ENCODE data around the gene ISM2. TPM values are rescaled to one million over a fixed set of nuclear protein-coding genes. Genes with fewer than 3 reads are reported as not detected.

ISM2 gene
- total RNA-seq, 1 donor from 2014 or later, result not detected

- Mint-ChIP-seq H3K4me1 (ENCODE audit: low read depth) (peaks cover 5% of the 10 kb centered on the region), H3K9me3 (ENCODE audit: low read depth) (no peaks in the 10 kb centered on the region), H3K4me3 (ENCODE audit: low read depth) (no peak overlapping the region), H3K27ac (no peak overlapping the region), H3K36me3 (ENCODE audit: insufficient read depth) (no peaks in the 10 kb centered on the region), H3K27me3 (peaks cover 3% of the 10 kb centered on the region)
- no peak for DNase-seq (ENCODE audit: low spot score, unreplicated experiment)
- no peak for TF ChIP-seq CTCF (IDR thresholded peaks at IDR 0.05; ENCODE audit: unreplicated experiment)
Observed at GRCh38 chr14:77475432-77476115, 23.0 kb downstream of the ISM2 start.

- Mint-ChIP-seq H3K27ac (no peak overlapping the region), H3K4me3 (ENCODE audit: low read depth) (no peak overlapping the region), H3K27me3 (peaks cover 3% of the 10 kb centered on the region), H3K4me1 (ENCODE audit: low read depth) (peaks cover 5% of the 10 kb centered on the region), H3K9me3 (ENCODE audit: low read depth) (no peaks in the 10 kb centered on the region), H3K36me3 (ENCODE audit: insufficient read depth) (no peaks in the 10 kb centered on the region)
- DNase-seq (ENCODE audit: low spot score, unreplicated experiment), result no peak
- TF ChIP-seq CTCF (IDR thresholded peaks at IDR 0.05; ENCODE audit: unreplicated experiment), result no peak
Observed at GRCh38 chr14:77474479-77475177, 24.0 kb downstream of the ISM2 start.

DNA sequence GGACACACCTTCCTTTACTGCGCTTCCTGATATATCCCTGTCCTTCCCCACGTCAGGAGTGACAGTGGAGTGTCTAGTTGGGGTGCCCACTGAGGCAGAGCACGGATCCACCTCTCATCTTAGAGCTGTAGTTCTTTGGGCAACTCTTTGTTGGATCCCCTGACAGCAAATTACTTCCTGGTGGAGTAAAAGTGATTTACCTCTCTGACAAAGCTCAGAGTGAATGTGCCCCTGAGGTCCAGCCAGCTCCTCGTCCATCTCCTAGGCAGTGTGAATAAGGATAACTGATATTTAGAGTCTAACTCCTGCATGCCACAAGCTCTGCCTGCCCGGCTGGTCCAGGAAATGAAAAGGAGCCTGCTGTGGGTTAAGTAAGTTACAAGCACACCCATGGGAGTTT lies 24.7 kb downstream of the ISM2 start:
- no peak for DNase-seq (ENCODE audit: low spot score, unreplicated experiment)
- Mint-ChIP-seq H3K27ac (no peak overlapping the region), H3K9me3 (ENCODE audit: low read depth) (no peaks in the 10 kb centered on the region), H3K4me1 (ENCODE audit: low read depth) (peaks cover 5% of the 10 kb centered on the region), H3K36me3 (ENCODE audit: insufficient read depth) (peaks cover 5% of the 10 kb centered on the region), H3K4me3 (ENCODE audit: low read depth) (no peak overlapping the region), H3K27me3 (peaks cover 3% of the 10 kb centered on the region)
- no peak for TF ChIP-seq CTCF (IDR thresholded peaks at IDR 0.05; ENCODE audit: unreplicated experiment)

DNA sequence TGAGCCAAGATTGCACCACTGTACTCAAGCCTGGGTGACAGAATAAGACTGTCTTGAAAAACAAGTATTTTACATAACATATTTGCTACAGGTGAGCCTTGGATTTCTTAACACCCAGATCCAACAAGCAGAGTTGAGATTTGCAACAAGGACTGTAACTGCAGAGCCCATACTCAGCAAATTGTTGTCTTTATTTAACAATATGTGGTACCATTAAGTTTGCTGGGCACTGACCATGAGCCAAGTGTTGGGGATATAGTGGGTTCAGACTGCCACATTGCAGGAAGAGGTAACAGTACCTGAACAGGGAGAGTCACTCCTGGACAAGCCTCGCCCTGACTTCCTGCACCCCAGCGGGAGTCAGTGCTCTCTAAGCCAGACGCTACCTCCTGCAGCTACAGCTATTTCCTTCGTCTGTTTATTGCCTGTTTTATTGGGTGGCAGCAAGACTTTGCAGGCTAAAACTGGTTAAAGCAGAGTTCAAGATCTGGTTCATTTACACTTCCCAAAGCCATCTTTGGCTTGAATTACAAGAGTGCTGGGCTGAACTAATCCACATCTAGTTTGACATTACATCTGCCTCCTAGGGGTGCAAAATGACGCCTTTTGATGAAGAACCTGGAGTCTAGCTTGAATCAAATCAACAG lies 28.3 kb downstream of the ISM2 start:
- no peaks in the 10 kb centered on the region for H3K9me3 Mint-ChIP-seq (ENCODE audit: low read depth)
- DNase-seq (ENCODE audit: low spot score, unreplicated experiment), result no peak
- peaks cover under 1% of the 10 kb centered on the region for H3K27me3 Mint-ChIP-seq
- H3K27ac Mint-ChIP-seq, result no peak overlapping the region
- peaks cover 5% of the 10 kb centered on the region for H3K4me1 Mint-ChIP-seq (ENCODE audit: low read depth)
- H3K36me3 Mint-ChIP-seq (ENCODE audit: insufficient read depth), result peaks cover 13% of the 10 kb centered on the region
- H3K4me3 Mint-ChIP-seq (ENCODE audit: low read depth), result no peak overlapping the region
- TF ChIP-seq CTCF (IDR thresholded peaks at IDR 0.05; ENCODE audit: unreplicated experiment), result no peak

- no peak overlapping the region for H3K27ac Mint-ChIP-seq
- H3K36me3 Mint-ChIP-seq (ENCODE audit: insufficient read depth), result peaks cover 15% of the 10 kb centered on the region
Observed at GRCh38 chr14:77469539-77469938, 29.1 kb downstream of the ISM2 start.

More at GRCh38 chr14:77469539-77469938, 29.1 kb downstream of the ISM2 start:
- H3K4me3 Mint-ChIP-seq (ENCODE audit: low read depth), result no peak overlapping the region
- TF ChIP-seq CTCF (IDR thresholded peaks at IDR 0.05; ENCODE audit: unreplicated experiment), result no peak
- no peaks in the 10 kb centered on the region for H3K27me3 Mint-ChIP-seq
- H3K9me3 Mint-ChIP-seq (ENCODE audit: low read depth), result no peaks in the 10 kb centered on the region
- no peak for DNase-seq (ENCODE audit: low spot score, unreplicated experiment)
- peaks cover 5% of the 10 kb centered on the region for H3K4me1 Mint-ChIP-seq (ENCODE audit: low read depth)
